CD4-positive, CD25-positive, alpha-beta regulatory T cell (primary cell): Measurements from ENCODE around the gene UTP25. TPM values are rescaled to one million over a fixed set of nuclear protein-coding genes. Genes with fewer than 3 reads are reported as not detected.
A peak's percentile ranks its signal among the peaks of the same experiment; 100 is the strongest.

ENCODE experiments used
- ATAC-seq, 2 donors: fragments of 150-1000 bp; cut with Tn5 transposase; one replicate each; pipeline ENCODE4 v1.10.0; 2021; ENCODE audit warnings: low read depth in 2 of 2, moderate number of reproducible peaks in 2 of 2, moderate library complexity in 1 of 2
- DNase-seq, 3 donors: peaks; one replicate each; pipeline versions ENCODE4 v3.0.0 to v3.0.0-alpha.2; 2012 to 2022; ENCODE audit warnings: mixed read lengths in 1 of 3
- H3K27ac ChIP-seq: one replicate; pipeline ENCODE4 v1.7.0; 2013; ENCODE audit warnings: mild to moderate bottlenecking, low read length; ENCODE audit not compliant: insufficient read depth, poor library complexity, severe bottlenecking
- H3K27me3 ChIP-seq: one replicate; pipeline ENCODE4 v1.7.0; 2013; ENCODE audit warnings: low read length; ENCODE audit not compliant: control insufficient read depth, insufficient read depth
- H3K36me3 ChIP-seq: one replicate; pipeline ENCODE4 v1.7.0; 2013; ENCODE audit warnings: mild to moderate bottlenecking, low read length, moderate library complexity; ENCODE audit not compliant: control insufficient read depth, insufficient read depth
- H3K4me1 ChIP-seq: 2 replicates; pipeline ENCODE4 v1.7.0; 2013; ENCODE audit warnings: mild to moderate bottlenecking, low read length; ENCODE audit not compliant: insufficient read depth, control insufficient read depth, poor library complexity, severe bottlenecking
- H3K4me3 ChIP-seq: one replicate; pipeline ENCODE4 v1.7.0; 2013; ENCODE audit warnings: low read depth, mild to moderate bottlenecking, low read length, moderate library complexity
- H3K9me3 ChIP-seq, 2 experiments: 1 replicate in 1 of 2; 2 replicates in 1 of 2; pipeline ENCODE4 v1.7.0; 2013; ENCODE audit warnings: low read length in 2 of 2, mild to moderate bottlenecking in 1 of 2, moderate library complexity in 1 of 2; ENCODE audit not compliant: control insufficient read depth in 2 of 2
- H3K27ac Mint-ChIP-seq, 3 donors: one replicate each; pipeline ENCODE4 v1.8.0; 2020 to 2022; ENCODE audit warnings: mild to moderate bottlenecking in 3 of 3, mixed read lengths in 3 of 3, moderate library complexity in 2 of 3
- H3K27me3 Mint-ChIP-seq: one replicate; pipeline ENCODE4 v1.8.0; 2022; ENCODE audit warnings: mild to moderate bottlenecking, mixed read lengths
- H3K36me3 Mint-ChIP-seq: one replicate; pipeline ENCODE4 v1.8.0; 2020; ENCODE audit warnings: mixed read lengths
- H3K4me1 Mint-ChIP-seq, 4 donors: one replicate each; pipeline ENCODE4 v1.8.0; 2020 to 2022; ENCODE audit warnings: mixed read lengths in 4 of 4, mild to moderate bottlenecking in 1 of 4
- H3K4me3 Mint-ChIP-seq, 4 donors: one replicate each; pipeline ENCODE4 v1.8.0; 2020 to 2022; ENCODE audit warnings: mild to moderate bottlenecking in 4 of 4, mixed read lengths in 4 of 4, moderate library complexity in 3 of 4
- H3K9me3 Mint-ChIP-seq, 7 donors: one replicate each; pipeline ENCODE4 v1.8.0; 2020 to 2022; ENCODE audit warnings: mixed read lengths in 7 of 7, mild to moderate bottlenecking in 3 of 7, moderate library complexity in 2 of 7
- polyA plus RNA-seq, 4 donors: library from polyadenylated mRNA; unstranded; fragments of 300-500 nt; fragmentation: Illumina TruSeq; gene quantifications; one replicate each; pipeline ENCODE4 v1.2.3, GENCODE V29; 2021
- total RNA-seq: library from RNA; stranded (reverse); gene quantifications from one replicate; pipeline ENCODE4 v1.2.3, GENCODE V29; 2022

UTP25 gene
- total and polyA plus RNA-seq, 5 donors from 2014 or later = 2.4 to 7.4 (median 3.2) TPM

DNA sequence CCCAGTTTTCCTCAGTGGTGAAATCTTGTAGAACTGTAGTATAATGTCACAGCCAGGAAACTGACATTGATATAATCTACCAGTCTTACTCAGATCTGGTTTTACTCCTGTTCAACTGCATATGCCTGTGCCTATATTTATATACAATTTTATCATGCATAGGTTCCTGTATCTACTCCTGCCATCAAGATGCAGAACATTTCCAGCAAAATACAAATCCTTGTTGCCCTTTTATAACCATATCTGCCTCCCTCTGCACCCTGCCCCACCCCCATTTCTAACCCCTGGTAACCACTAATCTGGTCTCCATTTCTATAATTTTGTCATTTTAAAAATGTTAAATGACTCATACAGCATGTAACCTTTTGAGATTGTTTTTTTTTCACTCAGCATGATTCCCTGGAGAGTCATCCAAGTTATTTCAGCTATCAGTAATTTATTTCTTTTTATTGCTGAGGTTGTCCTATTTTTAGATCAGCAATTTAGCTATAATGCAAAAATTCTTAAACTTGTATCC, 8.1 kb downstream of the UTP25 start:
- Mint-ChIP-seq H3K27me3 (no peaks in the 10 kb centered on the region), H3K4me1 (peaks cover 24 to 37% (median 35%) of the 10 kb centered on the region in 4 donors), H3K36me3 (peaks cover 77% of the 10 kb centered on the region), H3K27ac (no peak overlapping the region), H3K9me3 (no peaks in the 10 kb centered on the region), H3K4me3 (no peak overlapping the region)
- Histone ChIP-seq H3K4me1 (no peaks in the 10 kb centered on the region), H3K27ac (no peak overlapping the region), H3K27me3 (no peaks in the 10 kb centered on the region), H3K4me3 (no peak overlapping the region), H3K36me3 (peaks cover 100% of the 10 kb centered on the region), H3K9me3 (no peaks in the 10 kb centered on the region)
- ATAC-seq (no peak), DNase-seq (no peak)

DNA sequence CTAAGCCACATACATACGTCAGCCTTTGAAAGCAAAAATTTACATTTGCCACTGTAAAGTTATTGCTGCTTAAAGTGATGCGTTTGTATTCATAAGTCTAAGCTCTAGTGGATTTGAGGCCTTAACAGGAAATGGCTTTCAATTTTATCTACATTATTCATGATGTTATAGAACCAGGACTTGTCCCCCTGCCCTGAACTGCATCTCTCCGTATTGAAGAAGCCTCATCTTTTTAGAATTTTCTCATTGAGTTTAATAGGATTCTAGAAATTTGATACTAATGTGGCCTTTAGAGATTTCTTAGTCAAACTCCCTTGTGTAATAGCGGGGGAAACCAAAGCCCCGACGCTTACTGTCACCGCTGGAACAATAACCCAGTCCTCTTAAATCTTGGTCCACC, 9.9 kb downstream of the UTP25 start:
- no peaks in the 10 kb centered on the region for H3K27me3 ChIP-seq
- Mint-ChIP-seq H3K4me1 (peaks cover 26 to 33% (median 32%) of the 10 kb centered on the region in 4 donors), H3K27ac (no peak overlapping the region), H3K27me3 (no peaks in the 10 kb centered on the region), H3K9me3 (no peaks in the 10 kb centered on the region), H3K4me3 (no peak overlapping the region), H3K36me3 (peaks cover 81% of the 10 kb centered on the region)
- no peaks in the 10 kb centered on the region for H3K4me1 ChIP-seq
- no peak for DNase-seq
- ATAC-seq = no peak
- H3K36me3 ChIP-seq = peaks cover 100% of the 10 kb centered on the region
- H3K9me3 ChIP-seq = no peaks in the 10 kb centered on the region
- no peak overlapping the region for H3K4me3 ChIP-seq
- no peak overlapping the region for H3K27ac ChIP-seq

DNA sequence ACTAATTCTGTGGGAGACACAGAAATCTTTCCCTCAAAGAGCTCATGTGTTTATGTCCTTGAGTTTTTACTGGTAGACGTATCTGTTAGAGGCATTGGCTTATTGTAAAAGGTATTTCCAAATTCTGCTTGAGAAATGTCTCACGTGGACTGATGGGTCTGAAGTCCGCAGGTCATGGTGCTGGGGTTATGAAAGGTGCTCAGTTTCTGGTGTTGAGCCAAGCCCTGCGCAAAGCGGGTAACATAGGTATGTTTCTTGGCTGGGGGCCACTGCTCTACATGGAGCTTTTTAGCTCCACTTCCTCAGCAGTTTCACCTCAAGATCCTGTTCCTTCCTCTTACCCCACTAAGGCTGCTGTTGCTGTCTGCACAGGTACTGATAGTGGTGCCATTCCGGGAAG, 10.8 kb downstream of the UTP25 start:
- Mint-ChIP-seq H3K9me3 (no peaks in the 10 kb centered on the region), H3K27ac (peak overlapping the region in 1 of 3 donors; percentile 38), H3K27me3 (no peaks in the 10 kb centered on the region), H3K4me3 (no peak overlapping the region), H3K36me3 (peaks cover 81% of the 10 kb centered on the region), H3K4me1 (peaks cover 26 to 33% (median 32%) of the 10 kb centered on the region in 4 donors)
- Histone ChIP-seq H3K27ac (no peak overlapping the region), H3K36me3 (peaks cover 99% of the 10 kb centered on the region), H3K4me1 (no peaks in the 10 kb centered on the region), H3K9me3 (no peaks in the 10 kb centered on the region), H3K27me3 (no peaks in the 10 kb centered on the region), H3K4me3 (no peak overlapping the region)
- DNase-seq = no peak
- ATAC-seq = no peak

DNA sequence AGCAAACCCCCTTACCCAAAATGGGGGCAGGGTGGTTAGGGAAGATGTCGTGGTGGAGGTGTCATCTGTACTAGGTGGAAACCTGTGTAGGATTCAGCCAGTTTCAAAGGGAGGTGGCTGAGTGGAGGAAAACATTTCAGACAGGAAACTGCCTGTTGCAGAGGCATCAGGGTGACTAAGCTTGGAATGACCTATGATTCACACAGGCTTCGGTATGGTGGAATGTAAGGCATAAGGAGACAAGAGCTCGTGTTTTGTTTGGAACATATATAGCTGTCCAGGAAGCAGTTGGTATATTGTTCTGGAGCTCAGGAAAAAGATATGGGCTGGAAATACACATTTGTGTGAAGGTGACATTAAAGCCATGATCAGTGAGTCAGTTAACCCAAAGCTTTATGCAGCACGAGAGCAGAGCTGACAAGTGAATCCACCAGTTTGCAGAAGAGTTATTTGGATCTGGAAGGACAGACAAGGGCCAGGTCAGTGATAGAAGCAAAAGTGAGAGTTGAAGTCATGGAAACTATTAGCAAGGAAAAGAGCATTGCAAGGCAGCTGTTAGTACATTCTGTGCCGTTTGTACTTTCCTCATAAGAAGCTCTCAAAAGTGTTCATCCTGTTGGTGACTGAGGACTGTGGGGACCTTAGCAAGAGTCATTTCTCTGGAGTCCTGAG, 12.2 kb downstream of the UTP25 start:
- no peaks in the 10 kb centered on the region for H3K27me3 Mint-ChIP-seq
- no peak overlapping the region for H3K27ac ChIP-seq
- no peak for DNase-seq

DNA sequence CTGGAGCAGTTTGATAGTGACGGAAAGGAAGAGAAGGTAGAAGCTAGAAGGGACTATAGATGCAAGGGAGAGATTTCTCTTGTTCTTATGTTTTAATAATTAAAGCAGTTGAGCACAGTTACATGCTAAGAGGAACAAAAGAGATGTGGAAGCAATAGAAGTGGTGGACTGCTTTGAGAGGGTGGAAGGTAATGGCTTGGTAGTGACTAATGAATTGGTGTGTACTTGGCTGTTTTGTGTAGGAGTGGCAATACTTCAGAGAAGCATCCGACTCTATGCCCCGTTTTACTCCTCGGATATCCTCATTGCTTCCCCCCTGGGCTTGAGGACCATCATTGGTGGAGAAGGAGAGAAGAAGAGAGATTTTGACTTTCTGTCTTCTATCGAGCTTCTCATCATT, 12.8 kb downstream of the UTP25 start:
- Mint-ChIP-seq H3K36me3 (peaks cover 77% of the 10 kb centered on the region), H3K9me3 (no peaks in the 10 kb centered on the region), H3K27ac (peak overlapping the region; percentile 27 to 76 (median 51)), H3K4me3 (no peak overlapping the region), H3K27me3 (no peaks in the 10 kb centered on the region), H3K4me1 (peaks cover 18 to 23% (median 21%) of the 10 kb centered on the region in 4 donors)
- Histone ChIP-seq H3K27ac (no peak overlapping the region), H3K4me3 (no peak overlapping the region), H3K36me3 (peaks cover 96% of the 10 kb centered on the region), H3K27me3 (no peaks in the 10 kb centered on the region), H3K9me3 (no peaks in the 10 kb centered on the region), H3K4me1 (no peaks in the 10 kb centered on the region)
- ATAC-seq (no peak), DNase-seq (no peak)

More for the DNA sequence above, 12.2 kb downstream of the UTP25 start:
- Histone ChIP-seq H3K4me1 (no peaks in the 10 kb centered on the region), H3K36me3 (peaks cover 97% of the 10 kb centered on the region), H3K9me3 (no peaks in the 10 kb centered on the region), H3K4me3 (no peak overlapping the region), H3K27me3 (no peaks in the 10 kb centered on the region)
- no peak for ATAC-seq
- Mint-ChIP-seq H3K9me3 (no peaks in the 10 kb centered on the region), H3K36me3 (peaks cover 78% of the 10 kb centered on the region), H3K27ac (peak overlapping the region; percentile 38 to 76 (median 51)), H3K4me3 (no peak overlapping the region), H3K4me1 (peaks cover 21 to 27% (median 22%) of the 10 kb centered on the region in 4 donors)

DNA sequence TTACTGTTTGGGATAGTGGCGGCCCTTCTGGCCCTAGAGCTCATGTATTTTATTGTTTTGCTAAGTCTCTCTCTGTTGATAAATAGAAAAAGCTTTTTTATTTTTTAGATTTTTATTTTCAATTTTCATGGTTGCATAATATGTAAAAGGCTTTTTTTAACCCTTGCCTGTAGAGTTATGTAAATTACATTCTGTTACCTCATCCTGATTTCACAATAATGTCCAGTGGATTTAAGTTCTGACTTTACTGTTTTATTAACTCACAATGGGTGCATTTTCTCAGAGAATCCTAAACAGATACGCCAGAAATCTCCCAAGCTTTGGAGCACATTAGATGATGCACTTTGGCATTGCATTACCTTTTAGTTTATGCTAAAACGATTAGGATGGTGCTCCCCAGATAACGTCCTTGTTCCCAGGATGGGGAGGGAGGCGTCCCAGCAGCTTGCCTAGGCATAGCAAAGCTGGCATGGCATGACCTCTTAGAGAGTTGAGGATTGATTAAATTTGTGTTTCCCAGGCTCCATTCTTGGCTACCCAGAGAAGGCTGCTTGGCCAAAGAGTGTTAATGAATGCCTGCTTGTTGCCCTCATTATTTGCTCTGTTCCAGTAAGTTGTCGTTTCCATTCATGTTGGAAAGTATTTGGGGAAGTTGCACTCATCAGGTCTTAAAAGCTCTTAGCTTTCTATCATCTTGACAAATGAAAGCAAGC, 17.1 kb downstream of the UTP25 start:
- H3K36me3 ChIP-seq = peaks cover 88% of the 10 kb centered on the region
- H3K4me1 Mint-ChIP-seq = peaks cover 9 to 30% (median 21%) of the 10 kb centered on the region in 4 donors
- H3K36me3 Mint-ChIP-seq = peaks cover 57% of the 10 kb centered on the region
- no peaks in the 10 kb centered on the region for H3K4me1 ChIP-seq
- DNase-seq (no peak), ATAC-seq (no peak)
- no peaks in the 10 kb centered on the region for H3K9me3 Mint-ChIP-seq
- H3K27ac ChIP-seq = no peak overlapping the region
- H3K4me3 Mint-ChIP-seq = no peak overlapping the region
- H3K27me3 ChIP-seq = no peaks in the 10 kb centered on the region
- H3K27ac Mint-ChIP-seq = peak overlapping the region in 1 of 3 donors; percentile 17
- no peaks in the 10 kb centered on the region for H3K9me3 ChIP-seq
- H3K27me3 Mint-ChIP-seq = no peaks in the 10 kb centered on the region
- H3K4me3 ChIP-seq = no peak overlapping the region

DNA sequence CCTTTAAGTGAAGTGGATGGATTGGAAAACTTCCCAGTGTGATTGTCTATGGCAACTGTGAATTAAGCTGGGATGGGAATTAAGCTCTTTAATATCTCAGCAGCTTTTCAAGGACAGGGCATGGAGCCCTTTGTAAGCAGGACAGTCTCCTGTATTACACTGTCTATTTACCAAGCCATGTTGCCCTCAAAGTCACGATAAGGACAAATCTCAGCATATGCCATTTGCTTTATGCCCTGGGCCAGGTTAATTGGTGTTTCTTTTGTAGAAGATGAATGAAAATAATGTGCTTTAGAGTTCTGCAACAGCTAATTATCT, 17.6 kb downstream of the UTP25 start:
- peaks cover 58% of the 10 kb centered on the region for H3K36me3 Mint-ChIP-seq
- no peaks in the 10 kb centered on the region for H3K27me3 Mint-ChIP-seq
- H3K27ac Mint-ChIP-seq = no peak overlapping the region
- no peaks in the 10 kb centered on the region for H3K9me3 Mint-ChIP-seq
- ATAC-seq = no peak
- Histone ChIP-seq H3K27ac (no peak overlapping the region), H3K4me3 (no peak overlapping the region), H3K36me3 (peaks cover 88% of the 10 kb centered on the region), H3K9me3 (no peaks in the 10 kb centered on the region), H3K27me3 (no peaks in the 10 kb centered on the region), H3K4me1 (no peaks in the 10 kb centered on the region)
- H3K4me3 Mint-ChIP-seq = no peak overlapping the region
- peaks cover 4 to 30% (median 16%) of the 10 kb centered on the region in 4 donors for H3K4me1 Mint-ChIP-seq
- no peak for DNase-seq
